GM18499 (cell line): Measurements from ENCODE around the gene AHSA1.
"Not testable (repeated sequence)": the region's sequence is repeated elsewhere in the genome, so short reads cannot be mapped to it uniquely, and the experiment has no call there.

Source experiments
- ATAC-seq: cut with Tn5 transposase; IDR thresholded peaks from one replicate; pipeline ENCODE4 v1.9.1; 2021; ENCODE audit warnings: moderate number of reproducible peaks; ENCODE audit not compliant: insufficient read depth, unreplicated experiment

The AHSA1 gene

GRCh38 chr14:77457522-77458248, at the start of gene AHSA1, which contains the start of gene VIPAS39:
Gene AHSA1, plus strand, starts transcription at chr14:77458093. Its CDS starts 97 bp downstream, at chr14:77458190.
Gene VIPAS39, minus strand, starts transcription at chr14:77457601. Its CDS starts 3,499 bp downstream, at chr14:77454102.
- ATAC-seq = peak; percentile 84

- ATAC-seq = no peak
Observed at GRCh38 chr14:77409131-77409533, 48.8 kb upstream of the AHSA1 start.

GRCh38 chr14:77415403-77416030, 42.4 kb upstream of the AHSA1 start:
- ATAC-seq = not testable (repeated sequence)

- not testable (repeated sequence) for ATAC-seq
Observed at GRCh38 chr14:77416098-77416497, 41.8 kb upstream of the AHSA1 start.

GRCh38 chr14:77416836-77417235, 41.1 kb upstream of the AHSA1 start:
- no peak for ATAC-seq

GRCh38 chr14:77421201-77421600, 36.7 kb upstream of the AHSA1 start:
- no peak for ATAC-seq

- ATAC-seq = no peak
Observed at GRCh38 chr14:77423423-77423822, 34.5 kb upstream of the AHSA1 start, which contains the start of gene NOXRED1. Gene NOXRED1, minus strand, starts transcription at chr14:77423523. Its CDS starts 634 bp downstream, at chr14:77422889.

- ATAC-seq = no peak
Observed at GRCh38 chr14:77424862-77425261, 33.0 kb upstream of the AHSA1 start.

GRCh38 chr14:77426396-77426795, 31.5 kb upstream of the AHSA1 start:
- ATAC-seq = no peak

- no peak for ATAC-seq
Observed at GRCh38 chr14:77436042-77436441, 21.9 kb upstream of the AHSA1 start.

GRCh38 chr14:77438596-77438995, 19.3 kb upstream of the AHSA1 start:
- ATAC-seq = no peak

- no peak for ATAC-seq
Observed at GRCh38 chr14:77439861-77440260, 18.0 kb upstream of the AHSA1 start.

GRCh38 chr14:77442196-77442595, 15.7 kb upstream of the AHSA1 start:
- ATAC-seq = no peak

- no peak for ATAC-seq
Observed at GRCh38 chr14:77455966-77456640, 1.8 kb upstream of the AHSA1 start.

GRCh38 chr14:77457115-77457521, 775 bp upstream of the AHSA1 start:
- peak; percentile 20 for ATAC-seq

- ATAC-seq = no peak
Observed at GRCh38 chr14:77458249-77458950, 507 bp downstream of the AHSA1 start.

- no peak for ATAC-seq
Observed at GRCh38 chr14:77459072-77459723, 1.3 kb downstream of the AHSA1 start.

GRCh38 chr14:77467801-77468200, 9.9 kb downstream of the AHSA1 start:
- no peak for ATAC-seq

GRCh38 chr14:77469067-77469505, 11.2 kb downstream of the AHSA1 start:
- ATAC-seq = no peak

- ATAC-seq = no peak
Observed at GRCh38 chr14:77469539-77469938, 11.6 kb downstream of the AHSA1 start.
